Tibial nerve (tissue), 4 donors: ENCODE measurements around the gene GNG3.

ENCODE experiments used
- CTCF ChIP-seq, 5 experiments: fragments of 200-600 bp in 3 of 5; fragments of 450-650 bp in 2 of 5; sonication (generic) in 3 of 5; IDR thresholded peaks; one replicate each; pipeline ENCODE4 v1.5.1; 2016 to 2019; ENCODE audit warnings: antibody characterized with exemption in 5 of 5, mild to moderate bottlenecking in 3 of 5, moderate library complexity in 2 of 5
- EP300 ChIP-seq, 2 donors: sonication (generic); formaldehyde crosslinking; IDR thresholded peaks; one replicate each; pipeline ENCODE4 v1.6.1; 2017; ENCODE audit warnings: antibody characterized with exemption in 2 of 2, mild to moderate bottlenecking in 1 of 2
- POLR2A ChIP-seq, 2 donors: fragments of 450-650 bp; IDR thresholded peaks; one replicate each; pipeline ENCODE4 v1.6.1; 2017; ENCODE audit warnings: antibody characterized with exemption in 2 of 2, mild to moderate bottlenecking in 2 of 2, moderate library complexity in 2 of 2

DNA sequence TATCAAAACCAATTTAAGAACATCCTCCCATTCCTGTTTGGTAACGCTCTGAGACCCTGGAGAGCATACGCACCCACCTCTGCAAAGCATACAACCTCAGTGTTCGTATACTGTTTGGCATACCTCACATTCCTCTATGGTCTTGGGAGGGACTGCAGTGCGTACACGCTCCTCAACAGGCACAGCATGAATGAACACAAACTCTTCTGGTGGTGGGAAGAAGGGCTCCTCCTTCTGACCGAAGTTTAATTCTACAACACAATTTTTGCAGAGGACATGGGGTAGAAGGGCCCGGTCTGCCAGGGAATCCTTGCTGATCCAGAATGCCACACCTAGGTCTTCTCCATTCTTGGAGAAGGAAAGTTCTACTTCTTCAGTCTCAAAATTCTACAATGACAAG is 14.5 kb downstream of the GNG3 start:
- TF ChIP-seq POLR2A (IDR thresholded peaks at IDR 0.05), result no peak
- no peak for TF ChIP-seq CTCF (IDR thresholded peaks at IDR 0.05)
- TF ChIP-seq EP300 (IDR thresholded peaks at IDR 0.05), result no peak
